Measurements from ENCODE around the gene SBDS.
"Not testable (repeated sequence)": the region's sequence is repeated elsewhere in the genome, so short reads cannot be mapped to it uniquely, and the experiment has no call there.

The SBDS gene

DNA sequence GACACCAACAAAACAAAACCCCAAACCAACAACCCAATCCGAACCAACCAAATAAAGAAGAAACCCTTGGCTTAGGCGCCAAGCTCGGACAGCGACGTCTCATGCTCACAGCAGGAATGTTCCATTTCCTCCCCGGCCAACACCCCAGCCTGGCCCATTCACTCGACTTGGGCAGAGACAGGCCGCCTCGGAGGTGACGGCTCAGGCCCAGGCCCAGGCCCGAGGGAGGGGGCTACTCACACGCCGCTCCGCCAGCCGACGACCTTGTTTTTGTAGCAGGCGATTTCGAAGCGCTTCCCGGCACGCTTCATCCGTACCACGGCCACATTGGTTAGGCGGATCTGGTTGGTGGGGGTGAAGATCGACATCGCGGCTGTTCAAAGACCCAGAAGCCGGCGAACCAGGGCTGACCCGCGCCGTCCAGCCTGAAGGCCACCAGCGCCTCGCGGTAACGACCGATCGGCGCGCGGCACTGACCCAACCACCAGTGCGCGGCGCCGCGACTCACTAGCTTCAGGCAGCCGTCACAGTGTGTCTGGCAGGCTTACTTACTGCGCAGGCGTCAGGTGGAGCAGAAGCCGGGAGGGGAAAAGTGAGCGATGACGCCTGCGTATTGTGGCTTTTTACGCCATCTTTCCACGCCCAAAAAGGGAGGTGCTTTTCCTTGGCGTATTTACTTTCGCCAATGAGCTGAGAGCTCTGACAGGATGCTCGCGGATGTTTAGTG lies at the start of gene SBDS:
Gene SBDS, minus strand, starts transcription at position 537 of the 727 bp plus-strand sequence. Its CDS starts 169 bp downstream, at position 368.
- peak; percentile 98 for DNase-seq

DNA sequence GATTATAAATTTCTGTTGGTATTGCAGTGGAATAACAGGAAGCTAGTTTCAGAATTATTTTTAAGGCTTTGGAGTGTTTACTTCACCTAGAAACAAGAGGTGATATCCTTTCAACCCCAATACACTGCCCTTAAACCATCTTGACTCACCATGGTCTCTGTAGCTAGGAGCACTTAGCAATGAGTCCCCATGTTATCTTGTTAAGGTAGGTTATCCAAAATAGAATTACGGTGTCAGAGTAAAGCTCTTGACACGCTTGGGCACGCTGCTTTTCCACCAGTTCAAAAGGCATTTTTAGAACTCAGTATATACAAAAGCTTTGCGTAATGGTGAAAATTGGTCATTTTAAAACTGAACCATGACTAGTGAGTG lies 48.2 kb upstream of the SBDS start:
- peak; percentile 53 for DNase-seq

DNA sequence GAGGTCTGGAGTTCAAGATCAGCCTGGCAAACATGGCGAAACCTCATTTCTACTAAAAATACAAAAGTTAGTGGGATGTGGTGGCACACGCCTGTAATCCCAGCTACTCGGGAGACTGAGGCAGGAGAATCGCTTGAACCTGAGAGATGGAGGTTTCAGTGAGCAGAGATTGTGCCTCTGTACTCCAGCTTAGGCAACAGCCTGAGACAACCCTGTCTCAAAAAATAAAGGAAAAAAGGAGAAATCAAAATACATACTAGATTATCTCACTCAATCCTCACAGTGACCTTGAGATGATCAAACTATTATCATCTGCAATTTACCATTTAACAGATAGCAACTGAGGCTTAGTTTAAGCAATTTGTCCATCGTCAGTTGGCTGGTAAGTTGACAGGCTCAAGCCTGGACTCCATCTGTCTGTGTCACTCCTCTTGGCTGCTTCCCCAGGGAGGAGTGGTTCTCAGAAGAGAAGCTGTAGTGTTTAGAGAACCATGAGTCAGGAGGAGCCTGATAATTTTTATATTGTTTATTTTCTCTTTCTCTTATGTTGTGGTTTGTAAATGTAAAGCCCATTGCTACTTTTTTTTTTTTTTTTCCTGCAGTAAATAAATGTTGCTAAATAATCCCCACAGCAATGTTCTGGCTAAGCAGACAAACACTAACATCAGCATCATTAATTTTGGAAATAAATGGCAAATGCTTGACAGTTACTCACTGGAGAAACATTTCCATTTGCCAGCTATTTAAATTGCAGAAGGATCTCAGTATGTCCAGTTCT lies 47.6 kb upstream of the SBDS start:
- peak; percentile 75 for DNase-seq

DNA sequence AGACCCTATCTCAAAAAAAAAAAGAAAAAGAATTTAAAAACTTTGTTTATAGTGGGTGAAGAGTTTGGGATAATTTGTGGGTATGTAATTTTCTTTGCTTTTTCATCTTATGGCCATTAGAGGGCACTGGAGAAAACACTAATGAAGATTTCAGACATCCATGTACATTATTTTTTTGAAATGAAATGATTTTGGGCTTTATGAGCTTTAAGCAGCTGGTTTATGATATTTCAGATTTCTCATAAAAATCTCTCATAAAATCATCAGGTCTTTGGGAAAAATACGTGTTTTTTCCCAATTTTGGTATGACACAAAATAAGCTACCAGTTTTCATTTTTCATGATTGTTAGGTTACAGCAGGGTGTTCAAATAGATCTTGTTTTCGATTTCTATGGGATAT lies 45.4 kb upstream of the SBDS start:
- DNase-seq: not testable (repeated sequence)

DNA sequence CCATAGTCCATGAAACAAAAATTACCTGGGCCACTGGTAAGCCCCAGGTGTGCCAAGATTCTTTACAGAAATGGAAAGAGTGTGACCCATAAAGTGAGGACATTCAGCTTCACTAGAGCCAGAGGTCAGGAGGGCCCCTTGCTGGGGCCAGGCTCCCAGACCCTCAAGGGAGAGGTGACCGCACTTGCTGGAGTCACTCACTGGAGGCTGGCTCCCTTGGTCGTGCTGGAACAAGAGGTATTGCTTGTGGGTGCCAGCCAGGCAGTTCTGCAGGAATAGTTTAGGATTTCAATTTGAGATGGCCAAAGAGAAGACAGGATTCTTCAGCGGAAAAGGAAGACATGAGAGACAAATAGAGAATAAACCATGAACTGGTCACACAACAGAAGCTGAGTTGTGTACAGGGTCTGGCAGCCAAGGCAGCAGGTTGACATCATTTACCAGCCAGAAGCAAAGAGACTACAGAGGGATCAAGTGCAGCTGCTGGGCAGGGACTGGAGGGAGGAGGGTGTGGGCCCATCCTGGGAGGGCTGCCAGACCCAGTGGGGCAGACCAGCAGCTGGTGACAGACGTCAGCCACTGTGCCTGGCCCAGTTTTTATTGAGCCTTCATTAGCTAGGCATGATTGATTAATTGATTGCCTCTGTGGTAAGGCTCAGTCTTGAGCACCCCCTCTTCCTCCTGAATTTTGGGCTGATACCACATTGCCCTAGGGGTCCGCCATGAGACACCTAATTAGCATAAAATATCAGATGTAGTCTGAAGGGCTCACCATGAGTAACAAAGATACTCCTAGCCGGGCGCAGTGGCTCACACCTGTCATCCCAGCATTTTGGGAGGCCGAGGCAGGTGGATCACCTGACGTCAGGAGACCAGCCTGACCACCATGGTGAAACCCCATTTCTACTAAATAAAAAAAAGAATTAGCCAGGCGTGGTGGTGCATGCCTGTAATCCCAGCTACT lies 41.3 kb upstream of the SBDS start:
- peak; percentile 76 for DNase-seq

DNA sequence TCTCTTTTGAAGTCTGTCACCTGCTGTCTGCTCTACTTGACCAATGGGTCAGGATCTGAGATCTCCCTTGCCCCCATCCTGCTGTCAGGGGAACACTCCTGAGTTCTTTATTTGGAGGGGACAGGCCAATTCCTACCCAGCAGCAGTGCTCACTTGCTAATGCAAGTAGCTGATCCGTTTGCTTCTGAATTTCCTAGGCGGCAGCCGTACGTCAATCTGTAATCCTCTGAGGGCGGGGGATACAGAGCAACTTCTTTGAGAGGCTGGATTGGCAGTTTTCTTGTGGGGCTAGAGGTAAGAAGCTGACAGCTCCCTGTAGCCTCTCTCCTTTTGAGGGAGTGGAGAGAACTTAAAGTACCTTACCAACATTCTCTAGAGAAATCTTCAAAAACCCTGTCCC lies 37.9 kb upstream of the SBDS start:
- no peak for DNase-seq

DNA sequence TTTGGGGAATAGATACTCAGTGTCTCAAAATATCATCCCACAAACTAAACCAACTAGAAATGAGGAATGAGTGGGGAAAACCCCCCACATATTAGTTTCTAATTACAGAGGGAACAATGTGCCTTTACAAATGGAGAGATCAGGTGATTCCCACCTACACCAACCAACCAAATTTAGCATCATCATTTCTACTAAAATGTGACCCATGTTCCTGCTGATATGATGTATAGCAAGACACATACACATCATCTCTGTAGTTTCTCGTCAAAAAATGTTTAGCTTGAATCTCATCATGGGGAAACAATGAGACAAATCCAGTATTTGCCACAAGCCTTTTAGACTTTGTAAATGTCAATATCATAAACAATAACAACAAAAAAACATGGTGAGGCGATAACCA lies 36.3 kb upstream of the SBDS start:
- DNase-seq: not testable (repeated sequence)

DNA sequence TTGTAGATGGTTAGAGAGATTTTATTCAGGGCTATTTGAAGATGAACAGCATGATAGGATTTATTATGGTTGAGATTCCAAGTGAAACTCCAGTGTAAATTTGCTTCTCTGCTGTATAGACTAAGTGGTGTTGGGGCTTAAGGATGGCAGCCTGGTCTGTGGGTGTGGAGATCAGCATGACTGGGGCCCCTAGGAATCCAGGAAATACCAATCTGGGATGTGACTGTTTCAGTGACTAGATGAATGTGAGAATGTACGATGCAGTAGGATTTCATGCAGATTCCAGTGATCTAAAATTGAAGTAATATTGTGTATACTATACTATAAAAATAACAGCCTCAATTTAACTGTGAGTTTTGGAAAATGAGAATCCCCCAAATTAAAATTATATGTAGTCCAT lies 30.1 kb upstream of the SBDS start:
- not testable (repeated sequence) for DNase-seq

DNA sequence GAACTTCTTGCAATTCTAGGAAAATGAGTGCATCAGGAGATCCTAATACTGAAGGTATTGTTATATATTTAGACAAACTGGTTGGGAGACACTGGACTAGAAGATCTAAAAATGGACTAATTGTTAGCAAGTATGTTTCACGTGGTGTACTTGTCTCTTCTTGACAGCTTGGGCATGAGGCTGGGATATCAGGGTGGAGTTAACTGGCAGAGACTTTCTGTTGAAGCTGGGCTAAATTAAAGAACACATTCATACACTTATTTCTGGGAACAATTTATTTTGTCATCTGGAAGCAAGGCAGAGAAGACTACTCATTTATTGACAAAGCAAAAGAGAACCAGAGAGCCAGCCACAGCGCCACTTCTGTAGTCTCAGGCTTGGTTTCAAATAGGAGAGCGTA lies 27.1 kb upstream of the SBDS start:
- DNase-seq: no peak

DNA sequence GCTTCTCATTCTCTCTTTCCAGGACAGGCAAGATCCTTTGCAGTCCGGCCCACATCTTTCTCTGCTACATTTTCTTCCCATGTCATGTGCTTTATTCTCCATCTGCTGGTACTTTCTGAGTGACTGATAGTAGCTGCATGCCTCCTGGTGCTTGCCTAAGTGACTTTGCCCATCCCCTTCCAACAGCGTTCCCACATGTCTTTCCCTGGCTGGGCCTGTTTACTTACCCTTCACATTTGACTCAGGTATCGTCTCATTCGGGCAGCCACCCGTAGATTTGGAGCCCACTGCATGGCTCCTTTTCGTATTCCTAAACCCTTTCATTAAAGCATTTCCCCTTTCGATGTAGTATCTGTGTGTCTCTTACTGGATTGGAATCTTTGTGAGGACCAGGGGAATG lies 25.9 kb upstream of the SBDS start:
- DNase-seq: no peak

DNA sequence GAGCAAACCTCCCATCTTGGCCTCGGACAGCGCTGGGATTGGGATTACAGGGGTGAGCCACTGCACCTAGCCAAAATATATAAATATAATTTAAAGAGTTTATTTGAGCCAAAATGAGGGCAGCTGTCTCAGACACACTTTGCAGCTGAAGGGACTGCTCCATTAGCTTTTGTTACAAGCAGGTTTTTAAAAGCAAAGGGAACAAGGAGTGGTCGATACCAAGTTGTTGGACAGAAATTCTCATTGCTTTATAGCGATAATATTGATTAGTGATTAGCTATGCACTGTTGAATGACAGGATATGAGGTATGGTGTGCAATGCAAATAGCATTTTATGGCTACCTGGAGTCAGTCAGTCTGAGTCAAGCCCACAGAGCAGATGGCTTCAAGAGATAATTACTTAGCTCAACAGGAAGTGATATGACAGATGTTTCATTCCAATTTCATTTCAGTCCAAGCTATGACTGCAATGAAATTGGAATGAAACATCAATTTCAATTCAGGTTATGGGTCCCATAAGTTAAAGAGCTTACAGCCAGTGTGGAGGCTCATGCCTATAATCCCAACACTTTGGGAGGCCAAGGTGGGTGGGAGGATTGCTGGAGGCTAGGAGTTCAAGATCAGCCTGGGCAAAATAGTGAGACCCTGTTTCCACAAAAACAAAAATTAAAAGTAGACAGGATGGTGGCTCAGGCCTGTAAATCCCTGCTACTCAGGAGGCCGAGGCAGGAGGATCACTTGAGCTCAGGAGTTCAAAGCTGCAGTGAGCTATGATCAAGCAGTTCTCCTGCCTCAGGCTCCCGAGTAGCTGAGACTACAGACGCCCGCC lies 24.4 kb upstream of the SBDS start:
- peak; percentile 94 for DNase-seq

DNA sequence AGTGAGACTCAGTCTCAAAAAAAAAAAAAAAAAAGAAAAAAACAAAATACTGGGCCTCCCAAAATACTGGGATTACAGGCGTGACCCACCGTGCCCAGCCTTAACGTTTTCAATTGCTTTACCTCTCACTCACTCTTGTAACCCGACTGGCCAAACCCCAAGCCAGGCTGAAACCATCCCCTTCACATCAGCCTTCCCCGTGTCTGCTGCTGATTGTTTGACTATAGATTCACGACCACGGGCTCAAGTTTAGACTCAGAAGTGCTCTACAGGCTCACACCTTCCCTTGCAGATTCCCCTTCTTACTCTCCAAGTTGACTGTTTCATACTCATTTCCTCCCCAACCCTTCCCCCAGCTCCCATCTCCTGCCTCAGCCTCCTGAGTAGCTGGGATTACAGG lies 23.6 kb upstream of the SBDS start:
- no peak for DNase-seq

DNA sequence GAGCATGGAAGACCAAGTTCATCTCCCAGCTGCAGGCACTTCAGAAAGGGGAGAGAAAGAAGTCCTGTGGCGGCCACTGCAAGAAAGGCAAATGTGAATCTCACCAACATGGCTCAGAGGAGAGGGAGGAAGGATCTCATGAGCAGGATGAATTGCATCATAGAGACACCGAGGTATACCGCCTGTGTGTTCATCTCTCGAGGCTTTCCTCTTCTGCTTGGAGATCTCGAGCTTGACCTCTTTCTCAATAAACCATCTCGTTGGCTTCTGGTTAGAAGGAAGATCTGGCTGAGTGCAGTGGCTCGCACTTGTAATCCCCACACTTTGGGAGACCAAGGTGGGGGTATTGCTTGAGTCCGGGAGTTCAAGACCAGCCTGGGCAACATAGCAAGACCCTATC lies 22.6 kb upstream of the SBDS start:
- DNase-seq: not testable (repeated sequence)

DNA sequence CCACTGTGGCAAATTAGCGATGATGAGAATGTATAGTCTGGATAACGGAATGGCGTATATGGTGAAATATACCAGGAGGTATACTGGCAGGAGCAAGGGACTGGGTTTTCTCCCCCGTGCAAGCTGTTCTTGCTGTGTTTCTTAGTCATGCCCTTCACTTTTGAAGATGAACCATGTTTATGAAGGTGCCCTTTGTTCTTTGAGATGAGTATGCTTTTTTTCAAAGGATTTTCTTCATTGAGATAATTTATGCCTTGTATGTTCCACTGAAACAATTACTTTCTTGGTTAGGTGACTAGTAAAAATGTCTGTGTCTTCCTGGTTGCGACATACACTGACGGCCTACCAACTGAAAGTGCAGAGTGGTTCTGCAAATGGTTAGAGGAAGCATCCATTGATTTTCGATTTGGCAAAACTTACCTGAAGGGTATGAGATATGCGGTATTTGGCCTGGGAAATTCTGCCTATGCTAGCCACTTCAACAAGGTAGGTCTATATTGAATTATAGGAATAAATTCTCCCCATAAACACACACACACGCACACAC lies 18.8 kb upstream of the SBDS start:
- DNase-seq: not testable (repeated sequence)

DNA sequence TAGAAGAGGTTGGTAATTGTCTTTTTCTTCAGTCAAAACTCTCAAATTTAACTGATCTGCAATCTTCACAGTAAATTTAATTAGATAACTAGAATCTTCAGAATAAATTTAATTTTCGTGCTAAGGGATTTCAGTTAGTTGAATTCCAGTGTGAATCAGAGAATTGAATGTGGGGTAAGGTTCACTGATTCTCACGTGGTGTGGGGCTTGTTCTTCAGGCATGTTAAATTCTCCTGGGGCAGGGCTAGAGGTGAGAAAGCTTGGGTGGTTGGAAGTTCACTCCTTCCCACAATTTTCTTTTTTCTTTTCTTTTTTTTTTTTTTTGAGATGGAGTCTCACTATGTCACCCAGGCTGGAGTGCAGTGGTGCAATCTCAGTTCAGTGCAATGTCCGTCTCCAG lies 14.3 kb upstream of the SBDS start:
- not testable (repeated sequence) for DNase-seq

DNA sequence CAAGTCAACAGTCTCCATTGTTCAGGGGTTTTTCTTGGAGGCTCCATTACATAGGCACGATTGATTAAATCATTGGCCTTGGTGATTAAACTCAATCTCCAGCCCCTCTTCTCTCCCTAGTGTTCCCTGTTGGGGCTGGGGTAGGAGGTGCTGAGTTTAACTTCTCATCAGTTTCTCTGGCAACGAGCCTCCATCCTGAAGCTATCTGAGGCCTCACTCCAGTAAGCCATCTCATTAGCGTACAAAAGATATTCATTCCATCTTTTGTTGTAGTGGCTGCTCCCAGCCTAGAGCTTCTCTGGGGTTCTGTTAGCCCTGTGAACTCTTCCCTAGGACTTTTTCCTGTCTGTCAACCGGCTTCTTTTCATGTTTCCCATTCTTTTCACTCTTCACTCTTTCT lies 12.9 kb upstream of the SBDS start:
- no peak for DNase-seq

DNA sequence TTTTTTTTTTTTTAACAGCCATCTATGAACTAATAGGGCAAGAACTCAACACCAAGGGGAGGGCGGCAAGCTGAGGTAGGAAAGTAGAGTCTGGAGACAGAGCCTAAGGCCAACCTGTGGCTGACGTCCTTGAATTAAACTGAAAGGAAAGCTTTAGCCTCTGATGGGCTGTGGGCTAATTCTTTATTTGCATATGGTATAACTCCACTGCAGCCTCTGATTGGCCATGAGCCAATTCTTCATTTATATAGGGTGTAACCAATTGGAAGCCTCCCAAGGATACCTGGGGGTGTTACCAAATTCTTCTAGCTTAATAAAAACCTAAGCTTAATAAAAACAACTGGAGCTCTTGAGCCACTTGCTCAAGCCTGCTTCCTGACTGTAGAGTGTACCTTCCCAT lies 11.6 kb upstream of the SBDS start:
- peak; percentile 25 for DNase-seq

DNA sequence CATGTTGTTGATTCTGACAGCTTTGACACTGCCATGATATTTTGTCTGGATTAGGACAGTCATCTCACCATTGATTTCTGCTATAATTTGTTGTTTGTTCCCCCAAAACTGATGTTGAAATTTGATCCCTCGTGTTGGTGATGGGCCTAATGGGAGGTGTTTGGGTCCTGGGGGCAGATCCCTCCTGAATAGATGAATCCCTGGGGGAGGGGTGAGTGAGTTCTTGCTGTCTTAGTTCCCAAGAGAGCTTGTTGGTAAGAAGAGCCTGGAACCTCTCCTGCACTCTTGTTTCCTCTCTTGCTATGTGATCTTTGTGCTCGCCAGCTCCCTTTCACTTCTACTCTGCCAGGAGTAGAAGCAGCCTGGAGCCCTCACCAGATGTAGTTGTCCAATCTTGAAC lies 8.8 kb upstream of the SBDS start:
- DNase-seq: not testable (repeated sequence)

DNA sequence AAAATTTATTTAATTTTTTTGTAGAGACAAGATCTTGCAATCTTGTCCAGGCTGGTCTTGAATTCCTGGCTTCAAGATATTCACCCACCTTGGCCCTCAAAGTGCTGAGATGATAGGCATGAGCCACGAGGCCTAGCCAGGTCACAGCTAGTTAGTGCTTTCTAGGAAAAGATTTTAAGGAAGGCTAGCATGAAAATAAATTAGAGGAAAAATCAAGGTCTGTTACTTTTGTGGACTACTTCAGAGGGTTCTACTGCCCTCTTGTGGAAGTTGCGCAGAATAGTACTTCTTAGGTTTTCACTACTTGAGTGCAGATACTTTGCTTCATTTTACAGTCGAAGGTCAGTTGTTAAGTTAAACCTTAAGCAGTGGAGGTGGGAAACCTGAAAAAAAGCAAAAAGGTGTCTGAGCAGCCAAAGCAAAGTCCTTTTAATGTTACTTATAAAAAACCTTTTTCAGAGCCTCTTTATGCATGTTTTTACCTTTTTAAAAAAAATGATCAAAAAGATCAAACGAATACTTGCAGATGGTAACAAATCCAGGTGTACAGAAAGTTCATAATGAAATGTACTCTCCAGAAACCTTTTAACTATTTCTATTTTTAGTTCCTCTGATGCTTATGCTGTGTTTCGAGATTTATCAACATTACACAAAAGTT lies 5.3 kb upstream of the SBDS start:
- not testable (repeated sequence) for DNase-seq

DNA sequence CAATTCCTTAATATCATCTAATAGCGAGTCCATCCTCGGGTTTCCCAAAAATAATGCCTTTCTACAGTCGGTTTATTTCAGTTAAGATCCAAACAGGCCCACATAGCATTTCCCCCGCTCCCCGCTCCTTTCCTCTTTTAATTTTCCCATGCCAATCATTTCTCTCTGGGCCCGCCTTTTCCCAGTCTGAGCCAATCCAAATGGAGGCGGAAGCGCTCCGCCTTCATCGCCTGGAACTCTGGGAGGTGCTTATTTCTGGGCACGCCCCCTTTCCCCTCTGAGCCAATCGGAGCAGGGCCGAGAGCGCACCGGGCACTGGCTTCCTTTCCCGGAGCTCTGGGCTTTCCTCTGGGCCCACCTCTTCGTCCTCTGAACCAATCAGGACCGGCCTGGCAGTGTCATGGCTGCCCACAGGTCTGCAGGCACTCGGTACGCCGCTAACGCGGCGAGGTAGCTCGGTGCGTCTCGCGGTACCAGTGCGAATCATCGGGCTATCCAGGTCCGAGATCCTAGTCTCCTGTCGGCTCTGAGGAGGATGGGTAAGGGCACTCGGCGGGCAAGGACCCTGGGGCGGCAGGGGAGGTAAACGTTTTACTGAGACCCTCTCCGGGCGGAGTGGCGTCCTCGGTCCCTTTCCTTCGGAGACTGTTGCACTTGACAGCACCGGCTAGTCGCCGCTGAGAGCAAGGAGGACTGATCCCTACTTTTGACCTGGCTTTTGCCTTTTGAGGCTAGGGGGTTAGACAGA lies 1.2 kb upstream of the SBDS start, which contains the start of gene TYW1:
Gene TYW1, plus strand, starts transcription at position 390 of the 748 bp plus-strand sequence. Its CDS starts 146 bp downstream, at position 536.
- DNase-seq: peak; percentile 97

DNA sequence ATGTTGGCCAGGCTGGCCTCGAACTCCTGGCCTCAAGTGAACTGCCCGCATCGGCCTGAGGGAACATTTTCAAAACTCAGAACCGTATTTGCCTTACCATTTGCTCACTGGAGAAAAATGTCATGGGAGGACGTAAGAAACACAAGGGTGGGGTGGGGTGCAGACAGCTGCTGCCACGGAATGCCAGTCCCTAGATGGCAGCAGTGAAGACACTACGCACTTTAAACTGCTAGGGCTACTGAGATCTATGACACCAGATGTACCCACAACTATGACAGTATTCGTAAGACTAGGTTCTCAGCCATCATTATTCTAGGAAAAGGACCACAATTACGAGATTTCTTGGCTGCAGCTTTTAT lies 716 bp downstream of the SBDS start:
- peak; percentile 12 for DNase-seq
